ENCODE measurements around the gene CDKN2D. TPM values are rescaled to one million over a fixed set of nuclear protein-coding genes. Genes with fewer than 3 reads are reported as not detected.
A peak's percentile ranks its signal among the peaks of the same experiment; 100 is the strongest.

Gene CDKN2D
- total and polyA plus RNA-seq, 2 of the 13 experiments (the other 11 are each of a cell fraction or from before 2014, with no cell fraction given): 5.4 to 8.6 TPM

DNA sequence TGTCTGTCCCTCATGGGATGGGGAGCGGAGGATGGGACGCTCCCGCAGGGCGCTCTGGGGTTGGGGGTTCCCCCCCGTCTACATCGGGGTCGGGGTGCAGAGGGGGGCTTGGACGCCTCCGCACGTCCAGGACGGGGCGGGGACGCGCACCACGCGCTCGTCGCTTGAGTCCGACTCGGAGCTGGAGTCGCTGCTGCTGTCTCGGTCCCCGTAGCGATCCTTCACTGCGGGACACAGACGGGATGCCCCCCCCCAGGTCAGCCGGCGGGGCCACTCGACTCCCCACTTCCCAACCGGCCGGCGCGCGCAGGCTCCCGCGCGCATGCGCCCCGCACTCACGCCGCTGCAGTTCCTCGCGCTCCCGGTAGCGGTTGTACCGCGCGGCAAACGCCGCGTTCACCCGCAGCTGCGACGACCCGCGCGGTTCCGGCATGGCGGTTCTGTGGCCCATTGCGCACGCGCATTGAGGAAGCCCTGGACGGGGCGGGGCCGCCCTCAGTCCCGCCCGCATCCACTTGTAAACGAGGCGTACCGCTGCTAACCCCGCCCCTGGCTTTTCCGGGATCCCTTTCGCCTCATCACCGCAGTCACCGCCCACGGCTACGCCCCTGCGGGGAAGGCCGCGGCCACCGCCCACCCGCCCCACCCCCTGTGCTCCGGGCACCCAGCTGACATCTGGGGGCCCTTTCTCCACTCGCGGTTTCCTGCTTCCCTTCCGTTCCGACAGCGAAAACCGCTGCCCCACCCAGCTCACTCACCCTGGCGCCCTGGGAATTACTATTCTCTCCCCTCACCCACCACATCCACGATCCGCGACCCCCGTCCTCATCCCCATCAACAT, 3.0 kb downstream of the CDKN2D start, which contains the start of gene KRI1 (continued):
- TF ChIP-seq MXD4 (CRISPR knock-in tag; IDR thresholded peaks at IDR 0.05) (peak; percentile 94), SPEN (CRISPR knock-in tag; IDR thresholded peaks at IDR 0.05; ENCODE audit: low read depth) (peak; percentile 89), ZNF367 (CRISPR knock-in tag; IDR thresholded peaks at IDR 0.05; ENCODE audit: borderline replicate concordance) (0 out of 2 replicates have a peak, but pooled peaks have one; percentile 73), REST (IDR thresholded peaks at IDR 0.05; ENCODE audit: borderline replicate concordance in 1 of 2, low read depth in 1 of 2, low read length in 2 of 2) (no peak), MAFK (conservative IDR thresholded peaks at IDR 0.05 in 1 of 2, IDR thresholded peaks at IDR 0.05 in 1 of 2; ENCODE audit: low read length in 2 of 2) (no peak), ZNF34 (CRISPR knock-in tag; IDR thresholded peaks at IDR 0.05; ENCODE audit: borderline replicate concordance) (0 out of 2 replicates have a peak, but pooled peaks have one; percentile 47), ZNF558 (CRISPR knock-in tag; IDR thresholded peaks at IDR 0.05; ENCODE audit: borderline replicate concordance) (no peak; the same call in 1 of the 2 replicates), ZZZ3 (CRISPR knock-in tag; IDR thresholded peaks at IDR 0.05; ENCODE audit: borderline replicate concordance) (0 out of 2 replicates have a peak, but pooled peaks have one; percentile 33), GATAD1 (CRISPR knock-in tag; IDR thresholded peaks at IDR 0.05) (peak; percentile 73)
- TF ChIP-seq, protein P1, sequence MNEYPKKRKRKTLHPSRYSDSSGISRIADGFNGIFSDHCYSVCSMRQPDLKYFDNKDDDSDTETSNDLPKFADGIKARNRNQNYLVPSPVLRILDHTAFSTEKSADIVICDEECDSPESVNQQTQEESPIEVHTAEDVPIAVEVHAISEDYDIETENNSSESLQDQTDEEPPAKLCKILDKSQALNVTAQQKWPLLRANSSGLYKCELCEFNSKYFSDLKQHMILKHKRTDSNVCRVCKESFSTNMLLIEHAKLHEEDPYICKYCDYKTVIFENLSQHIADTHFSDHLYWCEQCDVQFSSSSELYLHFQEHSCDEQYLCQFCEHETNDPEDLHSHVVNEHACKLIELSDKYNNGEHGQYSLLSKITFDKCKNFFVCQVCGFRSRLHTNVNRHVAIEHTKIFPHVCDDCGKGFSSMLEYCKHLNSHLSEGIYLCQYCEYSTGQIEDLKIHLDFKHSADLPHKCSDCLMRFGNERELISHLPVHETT (CRISPR knock-in tag; conservative IDR thresholded peaks at IDR 0.05): peak; percentile 97
- TF ChIP-seq, protein P2, sequence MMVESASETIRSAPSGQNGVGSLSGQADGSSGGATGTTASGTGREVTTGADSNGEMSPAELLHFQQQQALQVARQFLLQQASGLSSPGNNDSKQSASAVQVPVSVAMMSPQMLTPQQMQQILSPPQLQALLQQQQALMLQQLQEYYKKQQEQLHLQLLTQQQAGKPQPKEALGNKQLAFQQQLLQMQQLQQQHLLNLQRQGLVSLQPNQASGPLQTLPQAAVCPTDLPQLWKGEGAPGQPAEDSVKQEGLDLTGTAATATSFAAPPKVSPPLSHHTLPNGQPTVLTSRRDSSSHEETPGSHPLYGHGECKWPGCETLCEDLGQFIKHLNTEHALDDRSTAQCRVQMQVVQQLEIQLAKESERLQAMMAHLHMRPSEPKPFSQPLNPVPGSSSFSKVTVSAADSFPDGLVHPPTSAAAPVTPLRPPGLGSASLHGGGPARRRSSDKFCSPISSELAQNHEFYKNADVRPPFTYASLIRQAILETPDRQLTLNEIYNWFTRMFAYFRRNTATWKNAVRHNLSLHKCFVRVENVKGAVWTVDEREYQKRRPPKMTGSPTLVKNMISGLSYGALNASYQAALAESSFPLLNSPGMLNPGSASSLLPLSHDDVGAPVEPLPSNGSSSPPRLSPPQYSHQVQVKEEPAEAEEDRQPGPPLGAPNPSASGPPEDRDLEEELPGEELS (CRISPR knock-in tag; IDR thresholded peaks at IDR 0.05): peak; percentile 33; the same call in 1 of the 2 replicates
- TF ChIP-seq, protein P3, sequence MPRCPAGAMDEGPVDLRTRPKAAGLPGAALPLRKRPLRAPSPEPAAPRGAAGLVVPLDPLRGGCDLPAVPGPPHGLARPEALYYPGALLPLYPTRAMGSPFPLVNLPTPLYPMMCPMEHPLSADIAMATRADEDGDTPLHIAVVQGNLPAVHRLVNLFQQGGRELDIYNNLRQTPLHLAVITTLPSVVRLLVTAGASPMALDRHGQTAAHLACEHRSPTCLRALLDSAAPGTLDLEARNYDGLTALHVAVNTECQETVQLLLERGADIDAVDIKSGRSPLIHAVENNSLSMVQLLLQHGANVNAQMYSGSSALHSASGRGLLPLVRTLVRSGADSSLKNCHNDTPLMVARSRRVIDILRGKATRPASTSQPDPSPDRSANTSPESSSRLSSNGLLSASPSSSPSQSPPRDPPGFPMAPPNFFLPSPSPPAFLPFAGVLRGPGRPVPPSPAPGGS (CRISPR knock-in tag; IDR thresholded peaks at IDR 0.05): peak; percentile 81; the same call in 1 of the 2 replicates
- TF ChIP-seq, protein P4, sequence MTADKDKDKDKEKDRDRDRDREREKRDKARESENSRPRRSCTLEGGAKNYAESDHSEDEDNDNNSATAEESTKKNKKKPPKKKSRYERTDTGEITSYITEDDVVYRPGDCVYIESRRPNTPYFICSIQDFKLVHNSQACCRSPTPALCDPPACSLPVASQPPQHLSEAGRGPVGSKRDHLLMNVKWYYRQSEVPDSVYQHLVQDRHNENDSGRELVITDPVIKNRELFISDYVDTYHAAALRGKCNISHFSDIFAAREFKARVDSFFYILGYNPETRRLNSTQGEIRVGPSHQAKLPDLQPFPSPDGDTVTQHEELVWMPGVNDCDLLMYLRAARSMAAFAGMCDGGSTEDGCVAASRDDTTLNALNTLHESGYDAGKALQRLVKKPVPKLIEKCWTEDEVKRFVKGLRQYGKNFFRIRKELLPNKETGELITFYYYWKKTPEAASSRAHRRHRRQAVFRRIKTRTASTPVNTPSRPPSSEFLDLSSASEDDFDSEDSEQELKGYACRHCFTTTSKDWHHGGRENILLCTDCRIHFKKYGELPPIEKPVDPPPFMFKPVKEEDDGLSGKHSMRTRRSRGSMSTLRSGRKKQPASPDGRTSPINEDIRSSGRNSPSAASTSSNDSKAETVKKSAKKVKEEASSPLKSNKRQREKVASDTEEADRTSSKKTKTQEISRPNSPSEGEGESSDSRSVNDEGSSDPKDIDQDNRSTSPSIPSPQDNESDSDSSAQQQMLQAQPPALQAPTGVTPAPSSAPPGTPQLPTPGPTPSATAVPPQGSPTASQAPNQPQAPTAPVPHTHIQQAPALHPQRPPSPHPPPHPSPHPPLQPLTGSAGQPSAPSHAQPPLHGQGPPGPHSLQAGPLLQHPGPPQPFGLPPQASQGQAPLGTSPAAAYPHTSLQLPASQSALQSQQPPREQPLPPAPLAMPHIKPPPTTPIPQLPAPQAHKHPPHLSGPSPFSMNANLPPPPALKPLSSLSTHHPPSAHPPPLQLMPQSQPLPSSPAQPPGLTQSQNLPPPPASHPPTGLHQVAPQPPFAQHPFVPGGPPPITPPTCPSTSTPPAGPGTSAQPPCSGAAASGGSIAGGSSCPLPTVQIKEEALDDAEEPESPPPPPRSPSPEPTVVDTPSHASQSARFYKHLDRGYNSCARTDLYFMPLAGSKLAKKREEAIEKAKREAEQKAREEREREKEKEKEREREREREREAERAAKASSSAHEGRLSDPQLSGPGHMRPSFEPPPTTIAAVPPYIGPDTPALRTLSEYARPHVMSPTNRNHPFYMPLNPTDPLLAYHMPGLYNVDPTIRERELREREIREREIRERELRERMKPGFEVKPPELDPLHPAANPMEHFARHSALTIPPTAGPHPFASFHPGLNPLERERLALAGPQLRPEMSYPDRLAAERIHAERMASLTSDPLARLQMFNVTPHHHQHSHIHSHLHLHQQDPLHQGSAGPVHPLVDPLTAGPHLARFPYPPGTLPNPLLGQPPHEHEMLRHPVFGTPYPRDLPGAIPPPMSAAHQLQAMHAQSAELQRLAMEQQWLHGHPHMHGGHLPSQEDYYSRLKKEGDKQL (CRISPR knock-in tag; IDR thresholded peaks at IDR 0.05; ENCODE audit: low read depth): no peak

Data from HepG2 (cell line).